HepG2 (cell line): ENCODE results near the gene TSKU. TPM values are rescaled to one million over a fixed set of nuclear protein-coding genes. Genes with fewer than 3 reads are reported as not detected.

Source experiments
- ATAC-seq: fragments of 200-7000 bp; cut with Tn5 transposase; 3 replicates; pipeline ENCODE4 v1.9.1; 2020; ENCODE audit warnings: mild to moderate bottlenecking, moderate library complexity
- BruUV-seq: library from RNA; stranded (reverse); fragments of 400-500 nt; replicated peaks from 2 replicates; lab custom pipeline; 2021; lab: Mats Ljungman, UMichigan
- CTCF ChIA-PET: fragments of 300-600 bp; formaldehyde crosslinking; extraction: SDS; loops from one replicate; lab custom pipeline; 2021; ENCODE audit warnings: low total read pairs, inconsistent platforms, low intra/inter-chr PET ratio; lab: Yijun Ruan, JAX
- POLR2A ChIA-PET: fragments of 350-600 bp; sonication (Branson Sonifier 250); formaldehyde crosslinking; loops from one replicate; lab custom pipeline; 2020; ENCODE audit warnings: antibody characterized with exemption, inconsistent platforms; lab: Yijun Ruan, JAX
- DNase-seq: peaks from one replicate; pipeline ENCODE4 v3.0.0-alpha.2; 2015; ENCODE audit warnings: low spot score
- FAIRE-seq: peaks from 3 replicates; lab custom pipeline; 2011; peaks lifted over from hg19 to GRCh38; lab: Jason Lieb, UNC
- H2AFZ ChIP-seq: one replicate; pipeline ENCODE4 v1.6.1; 2011; ENCODE audit warnings: low read length, inconsistent platforms
- H3K27ac ChIP-seq: fragments of 300-600 bp; 3 replicates; pipeline ENCODE4 v1.8.0; 2011; ENCODE audit warnings: mixed run types, mild to moderate bottlenecking, mixed read lengths, low read length, inconsistent platforms; ENCODE audit not compliant: insufficient read depth; ENCODE audit errors: extremely low read length
- H3K27me3 ChIP-seq, 2 experiments: fragments of 200-600 bp in 1 of 2; 2 replicates in 1 of 2; 3 replicates in 1 of 2; pipeline versions ENCODE4 v1.6.0 to v1.8.0; 2011; ENCODE audit warnings: low read length in 2 of 2, mild to moderate bottlenecking in 2 of 2, moderate library complexity in 2 of 2, inconsistent platforms in 1 of 2; ENCODE audit not compliant: insufficient read depth in 2 of 2, control insufficient read depth in 1 of 2
- H3K36me3 ChIP-seq, 2 experiments: fragments of 200-600 bp in 1 of 2; replicated peaks in 1 of 2; 2 replicates in 1 of 2; 3 replicates in 1 of 2; pipeline versions ENCODE4 v1.5.1 to v1.8.0; 2011; ENCODE audit warnings: low read length in 2 of 2, inconsistent platforms in 1 of 2; ENCODE audit not compliant: insufficient read depth in 2 of 2, control insufficient read depth in 1 of 2
- H3K4me1 ChIP-seq: 2 replicates; pipeline ENCODE4 v1.5.1; 2012; ENCODE audit warnings: low read length, inconsistent platforms; ENCODE audit not compliant: insufficient read depth
- H3K4me2 ChIP-seq: 2 replicates; pipeline ENCODE4 v1.6.0; 2011; ENCODE audit warnings: low read depth, low read length, inconsistent platforms
- H3K4me3 ChIP-seq, 3 experiments: fragments of 200-600 bp in 1 of 3; sonication (generic), shearing (Covaris generic) in 1 of 3; replicated peaks in 1 of 3; 2 replicates each; pipeline ENCODE4 v1.5.1; 2011 to 2016; ENCODE audit warnings: low read length in 3 of 3, inconsistent platforms in 2 of 3, low read depth in 2 of 3, mild to moderate bottlenecking in 2 of 3, control low read depth in 1 of 3, mixed read lengths in 1 of 3; ENCODE audit not compliant: insufficient read depth in 1 of 3
- H3K79me2 ChIP-seq: one replicate; pipeline ENCODE4 v1.6.1; 2011; ENCODE audit warnings: low read length, inconsistent platforms; ENCODE audit not compliant: insufficient read depth
- H3K9ac ChIP-seq: 2 replicates; pipeline ENCODE4 v1.6.0; 2011; ENCODE audit warnings: mild to moderate bottlenecking, low read depth, low read length, inconsistent platforms; ENCODE audit not compliant: insufficient read depth
- H3K9me3 ChIP-seq: 2 replicates; pipeline ENCODE4 v1.5.1; 2012; ENCODE audit warnings: mild to moderate bottlenecking, low read length
- H4K20me1 ChIP-seq: 2 replicates; pipeline ENCODE4 v1.6.0; 2011; ENCODE audit warnings: inconsistent platforms, mild to moderate bottlenecking, low read length, moderate library complexity; ENCODE audit not compliant: insufficient read depth
- MAFG ChIP-seq: sonication (generic); formaldehyde crosslinking; IDR thresholded peaks from 2 replicates; pipeline ENCODE4 v1.5.1; 2020; ENCODE audit warnings: mild to moderate bottlenecking, missing genetic modification reagents
- SYNCRIP ChIP-seq: fragments of 200-400 bp; formaldehyde crosslinking; IDR thresholded peaks from 2 replicates; pipeline ENCODE4 v1.6.1; 2018; ENCODE audit warnings: mild to moderate bottlenecking, low read depth, low read length; ENCODE audit not compliant: insufficient read depth
- ZMAT3 ChIP-seq: sonication (generic); formaldehyde crosslinking; conservative IDR thresholded peaks from 2 replicates; pipeline ENCODE4 v1.7.0; 2021; ENCODE audit warnings: missing genetic modification reagents
- ZNF550 ChIP-seq: sonication (generic); formaldehyde crosslinking; IDR thresholded peaks from 2 replicates; pipeline ENCODE4 v1.4.0; 2020; ENCODE audit warnings: mild to moderate bottlenecking, missing genetic modification reagents, borderline replicate concordance
- WGBS: methylation state at CpG from one replicate; pipeline ENCODE4 v1.1.6; 2017; ENCODE audit warnings: low lambda C conversion rate; 5-methylcytosine and 5-hydroxymethylcytosine counted together
- in situ Hi-C: cut with HindIII; loops from 2 replicates; pipeline ENCODE4 v1.10.0; 2017; ENCODE audit warnings: low pct_unique_long_range_greater_than_20kb; ENCODE audit not compliant: extremely low pct_ligation_motif_present
- intact Hi-C: fragments of 100-400 bp; cut with micrococcal nuclease; formaldehyde crosslinking; loops from one replicate; pipeline ENCODE4 v1.10.0; 2022; ENCODE audit not compliant: unreplicated experiment
- polyA plus RNA-seq, 8 experiments: library from polyadenylated mRNA; depleted of rRNA in 3 of 8; stranded (reverse) in 7 of 8; unstranded in 1 of 8; fragments of >200 nt; fragmentation: Illumina TruSeq in 4 of 8; extraction: Trizol in 4 of 8; gene quantifications; 2 replicates each; pipeline versions ENCODE4 v1.2.1 to v1.2.3, GENCODE V29; 2011 to 2016; ENCODE audit warnings: low read depth in 4 of 8, missing spikeins in 1 of 8, mixed read lengths in 1 of 8; ENCODE audit not compliant: insufficient read depth in 1 of 8
- total RNA-seq, 5 experiments: library from RNA; depleted of rRNA; stranded (reverse); fragments of >200 nt; fragmentation: Illumina TruSeq; extraction: Trizol; gene quantifications; 2 replicates each; pipeline ENCODE4 v1.2.3, GENCODE V29; 2016; ENCODE audit warnings: low read depth in 1 of 5
- TF ChIP-seq, protein P1 (sequence below): IDR thresholded peaks from 2 replicates; pipeline ENCODE4 v1.6.1; 2012; ENCODE audit warnings: low read length, improper control_type of control experiment
- TF ChIP-seq, protein P2 (sequence below): sonication (generic); formaldehyde crosslinking; IDR thresholded peaks from 2 replicates; pipeline ENCODE4 v1.4.0; 2020; ENCODE audit warnings: missing genetic modification reagents

The TSKU gene
- total and polyA plus RNA-seq, 2 of the 13 experiments (the other 11 are each of a cell fraction or from before 2014, with no cell fraction given): 20.3 to 21.4 TPM

DNA sequence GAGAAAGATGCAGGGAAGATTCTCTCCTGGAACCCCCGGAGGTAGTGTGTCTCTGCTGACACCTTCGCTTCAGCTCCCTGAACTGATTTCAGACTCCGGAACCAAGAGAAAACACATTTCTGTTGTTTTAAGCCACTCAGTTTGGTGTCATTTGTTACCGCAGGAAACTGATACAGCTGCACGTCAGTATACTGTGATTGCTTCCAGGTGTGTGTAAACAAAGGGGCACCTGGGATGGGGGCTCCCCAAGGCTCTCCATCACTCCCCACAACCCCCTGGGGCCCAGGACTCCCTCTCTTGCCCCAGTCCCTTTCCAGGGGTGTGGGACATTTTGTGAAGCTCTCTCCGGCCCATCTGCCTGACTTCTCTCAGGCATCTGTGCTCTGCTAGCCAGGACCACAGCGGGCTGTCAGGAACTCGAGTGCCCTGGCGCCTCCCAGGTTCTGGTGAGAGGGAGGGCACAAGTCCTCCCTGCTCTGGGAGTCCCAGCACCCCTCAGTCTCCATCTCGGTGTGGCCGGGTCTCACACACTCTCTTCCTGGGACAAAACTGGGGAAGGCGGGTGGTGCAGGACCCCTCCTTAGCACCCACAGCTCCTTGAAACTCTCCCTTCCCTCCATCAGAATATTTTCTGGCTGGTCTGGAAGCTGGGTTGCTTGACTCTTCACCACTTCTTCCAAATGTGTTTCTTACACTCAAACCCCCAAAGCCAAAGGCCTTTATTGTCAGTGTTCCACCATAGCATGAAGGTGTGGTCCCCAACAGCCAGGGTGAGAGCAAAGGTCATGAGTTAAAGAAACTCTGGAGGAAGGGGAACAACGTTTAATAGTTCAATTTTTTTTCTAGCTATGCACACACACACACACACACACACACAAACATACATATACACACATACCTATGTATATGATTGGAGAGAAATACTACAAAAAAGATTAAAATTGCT, 35.0 kb upstream of the TSKU start:
- no peak overlapping the region for H2AFZ ChIP-seq
- ATAC-seq: no peak
- CTCF ChIA-PET: no interaction called here
- H3K27ac ChIP-seq: no peak overlapping the region
- no peaks in the 10 kb centered on the region for H3K79me2 ChIP-seq
- H3K4me2 ChIP-seq: no peak overlapping the region
- no peak overlapping the region for H3K4me3 ChIP-seq
- H3K9ac ChIP-seq: no peak overlapping the region
- no peak for TF ChIP-seq ZNF550 (CRISPR knock-in tag)
- TF ChIP-seq ZMAT3: no peak
- TF ChIP-seq, protein P1, sequence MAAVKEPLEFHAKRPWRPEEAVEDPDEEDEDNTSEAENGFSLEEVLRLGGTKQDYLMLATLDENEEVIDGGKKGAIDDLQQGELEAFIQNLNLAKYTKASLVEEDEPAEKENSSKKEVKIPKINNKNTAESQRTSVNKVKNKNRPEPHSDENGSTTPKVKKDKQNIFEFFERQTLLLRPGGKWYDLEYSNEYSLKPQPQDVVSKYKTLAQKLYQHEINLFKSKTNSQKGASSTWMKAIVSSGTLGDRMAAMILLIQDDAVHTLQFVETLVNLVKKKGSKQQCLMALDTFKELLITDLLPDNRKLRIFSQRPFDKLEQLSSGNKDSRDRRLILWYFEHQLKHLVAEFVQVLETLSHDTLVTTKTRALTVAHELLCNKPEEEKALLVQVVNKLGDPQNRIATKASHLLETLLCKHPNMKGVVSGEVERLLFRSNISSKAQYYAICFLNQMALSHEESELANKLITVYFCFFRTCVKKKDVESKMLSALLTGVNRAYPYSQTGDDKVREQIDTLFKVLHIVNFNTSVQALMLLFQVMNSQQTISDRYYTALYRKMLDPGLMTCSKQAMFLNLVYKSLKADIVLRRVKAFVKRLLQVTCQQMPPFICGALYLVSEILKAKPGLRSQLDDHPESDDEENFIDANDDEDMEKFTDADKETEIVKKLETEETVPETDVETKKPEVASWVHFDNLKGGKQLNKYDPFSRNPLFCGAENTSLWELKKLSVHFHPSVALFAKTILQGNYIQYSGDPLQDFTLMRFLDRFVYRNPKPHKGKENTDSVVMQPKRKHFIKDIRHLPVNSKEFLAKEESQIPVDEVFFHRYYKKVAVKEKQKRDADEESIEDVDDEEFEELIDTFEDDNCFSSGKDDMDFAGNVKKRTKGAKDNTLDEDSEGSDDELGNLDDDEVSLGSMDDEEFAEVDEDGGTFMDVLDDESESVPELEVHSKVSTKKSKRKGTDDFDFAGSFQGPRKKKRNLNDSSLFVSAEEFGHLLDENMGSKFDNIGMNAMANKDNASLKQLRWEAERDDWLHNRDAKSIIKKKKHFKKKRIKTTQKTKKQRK: no peak
- TF ChIP-seq MAFG (CRISPR knock-in tag): no peak
- no peak for TF ChIP-seq SYNCRIP
- TF ChIP-seq, protein P2, sequence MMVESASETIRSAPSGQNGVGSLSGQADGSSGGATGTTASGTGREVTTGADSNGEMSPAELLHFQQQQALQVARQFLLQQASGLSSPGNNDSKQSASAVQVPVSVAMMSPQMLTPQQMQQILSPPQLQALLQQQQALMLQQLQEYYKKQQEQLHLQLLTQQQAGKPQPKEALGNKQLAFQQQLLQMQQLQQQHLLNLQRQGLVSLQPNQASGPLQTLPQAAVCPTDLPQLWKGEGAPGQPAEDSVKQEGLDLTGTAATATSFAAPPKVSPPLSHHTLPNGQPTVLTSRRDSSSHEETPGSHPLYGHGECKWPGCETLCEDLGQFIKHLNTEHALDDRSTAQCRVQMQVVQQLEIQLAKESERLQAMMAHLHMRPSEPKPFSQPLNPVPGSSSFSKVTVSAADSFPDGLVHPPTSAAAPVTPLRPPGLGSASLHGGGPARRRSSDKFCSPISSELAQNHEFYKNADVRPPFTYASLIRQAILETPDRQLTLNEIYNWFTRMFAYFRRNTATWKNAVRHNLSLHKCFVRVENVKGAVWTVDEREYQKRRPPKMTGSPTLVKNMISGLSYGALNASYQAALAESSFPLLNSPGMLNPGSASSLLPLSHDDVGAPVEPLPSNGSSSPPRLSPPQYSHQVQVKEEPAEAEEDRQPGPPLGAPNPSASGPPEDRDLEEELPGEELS: no peak
- H3K36me3 ChIP-seq: no peaks in the 10 kb centered on the region
- no peak for FAIRE-seq
- 56% methylated on average over 10 of the region's 13 CpGs for WGBS
- intact Hi-C loops (no loop called here), in situ Hi-C loops (loop anchor here (10.0 kb wide), 1 partner anchor 47 kb away; no protein-coding TSS in a partner anchor)
- no peaks in the 10 kb centered on the region for H4K20me1 ChIP-seq
- H3K27me3 ChIP-seq: peaks cover 3% of the 10 kb centered on the region in 2 experiments; a peak in 3 of 5 replicates
- peaks cover 44% of the 10 kb centered on the region for H3K4me1 ChIP-seq
- POLR2A ChIA-PET: no interaction called here
- no TSS peak for BruUV-seq
- no peaks in the 10 kb centered on the region for H3K9me3 ChIP-seq
- no peak for DNase-seq
